Peyer's patch (tissue), 4 donors: ENCODE data around the gene NAA80. TPM values are rescaled to one million over a fixed set of nuclear protein-coding genes. Genes with fewer than 3 reads are reported as not detected.

Experiments
- DNase-seq, 3 donors: peaks; one replicate each; pipeline ENCODE4 v3.0.0-alpha.2; 2017 to 2019
- H3K27ac ChIP-seq, 4 donors: fragments of 200-600 bp; sonication (generic); one replicate each; pipeline ENCODE4 v1.5.1; 2016 to 2019
- H3K27me3 ChIP-seq, 2 donors: fragments of 200-600 bp; sonication (generic); one replicate each; pipeline ENCODE4 v1.5.1; 2019
- H3K36me3 ChIP-seq, 3 donors: fragments of 200-600 bp; sonication (generic); one replicate each; pipeline ENCODE4 v1.5.1; 2016 to 2019
- H3K4me1 ChIP-seq, 4 donors: fragments of 200-600 bp; sonication (generic); one replicate each; pipeline ENCODE4 v1.5.1; 2016 to 2019
- H3K4me3 ChIP-seq, 4 donors: fragments of 200-600 bp; sonication (generic); 1 replicate in 3 of 4; 2 replicates in 1 of 4; pipeline ENCODE4 v1.5.1; 2016 to 2019; ENCODE audit warnings: mild to moderate bottlenecking in 1 of 4
- H3K9me3 ChIP-seq, 4 donors: fragments of 200-600 bp; sonication (generic); one replicate each; pipeline ENCODE4 v1.5.1; 2016 to 2019; ENCODE audit warnings: mild to moderate bottlenecking in 1 of 4
- CTCF ChIP-seq, 6 experiments: fragments of 450-650 bp in 4 of 6; fragments of 200-600 bp in 2 of 6; sonication (generic) in 1 of 6; IDR thresholded peaks; one replicate each; pipeline ENCODE4 v1.5.1; 2017 to 2019; ENCODE audit warnings: antibody characterized with exemption in 6 of 6, mild to moderate bottlenecking in 3 of 6, moderate library complexity in 1 of 6
- POLR2A ChIP-seq, 2 donors: fragments of 450-650 bp; IDR thresholded peaks; one replicate each; pipeline ENCODE4 v1.5.1; 2017; ENCODE audit warnings: antibody characterized with exemption in 2 of 2, mild to moderate bottlenecking in 2 of 2, moderate library complexity in 2 of 2
- total RNA-seq, 4 donors: library from RNA; depleted of rRNA; stranded (reverse); fragments of >200 nt; gene quantifications; one replicate each; pipeline ENCODE4 v1.1.0, GENCODE V29; 2016

Gene NAA80
- total RNA-seq, 4 donors from 2014 or later, result 3.2 to 14.0 (median 12.4) TPM

- no peak overlapping the region for H3K4me3 ChIP-seq
- H3K27ac ChIP-seq, result no peak overlapping the region
- TF ChIP-seq POLR2A (IDR thresholded peaks at IDR 0.05) (no peak), CTCF (IDR thresholded peaks at IDR 0.05) (no peak)
- no peaks in the 10 kb centered on the region for H3K9me3 ChIP-seq
- H3K27me3 ChIP-seq, result no peaks in the 10 kb centered on the region
- peak in 1 of 3 donors; percentile 44 for DNase-seq
- H3K36me3 ChIP-seq, result peaks cover 0 to 10% (median 0%) of the 10 kb centered on the region in 3 donors
- peaks cover 3 to 34% (median 16%) of the 10 kb centered on the region in 4 donors for H3K4me1 ChIP-seq
These were observed 4.5 kb downstream of the NAA80 start for GRCh38 chr3:50294492-50295403.

- Histone ChIP-seq H3K4me3 (no peak overlapping the region), H3K27me3 (no peaks in the 10 kb centered on the region), H3K36me3 (peaks cover 0 to 16% (median 0%) of the 10 kb centered on the region in 3 donors), H3K9me3 (no peaks in the 10 kb centered on the region), H3K4me1 (peaks cover 3 to 34% (median 16%) of the 10 kb centered on the region in 4 donors), H3K27ac (no peak overlapping the region)
- TF ChIP-seq CTCF (IDR thresholded peaks at IDR 0.05), result no peak
- TF ChIP-seq POLR2A (IDR thresholded peaks at IDR 0.05), result no peak
- DNase-seq, result no peak
These were observed 5.1 kb downstream of the NAA80 start for GRCh38 chr3:50294089-50294488.

GRCh38 chr3:50293079-50293801 lies 6.0 kb downstream of the NAA80 start:
- Histone ChIP-seq H3K27ac (peak overlapping the region; percentile 77 to 85 (median 80)), H3K9me3 (no peaks in the 10 kb centered on the region), H3K27me3 (no peaks in the 10 kb centered on the region), H3K4me1 (peaks cover 0 to 27% (median 12%) of the 10 kb centered on the region in 4 donors), H3K4me3 (peak overlapping the region in 2 of 4 donors; percentile 93 to 97), H3K36me3 (peaks cover 0 to 25% (median 0%) of the 10 kb centered on the region in 3 donors)
- DNase-seq, result peak in 1 of 3 donors; percentile 49
- TF ChIP-seq CTCF (IDR thresholded peaks at IDR 0.05) (no peak), POLR2A (IDR thresholded peaks at IDR 0.05) (no peak)

- peak; percentile 96 to 99 (median 97) for DNase-seq
- Histone ChIP-seq H3K4me3 (peak within 1 kb of the TSS; percentile 85 to 99 (median 95)), H3K27me3 (no peaks in the 10 kb centered on the region), H3K27ac (peak within 1 kb of the TSS; percentile 79 to 89 (median 83)), H3K36me3 (peaks cover 0 to 33% (median 0%) of the 10 kb centered on the region in 3 donors), H3K9me3 (no peaks in the 10 kb centered on the region), H3K4me1 (peaks cover 0 to 18% (median 9%) of the 10 kb centered on the region in 4 donors)
- TF ChIP-seq POLR2A (IDR thresholded peaks at IDR 0.05), result peak; percentile 49 to 59
- TF ChIP-seq CTCF (IDR thresholded peaks at IDR 0.05), result no peak
These were observed 6.8 kb downstream of the NAA80 start, which contains the start of gene IFRD2 for GRCh38 chr3:50292159-50293078. Gene IFRD2, minus strand, starts transcription at chr3:50292429. Its CDS starts 155 bp downstream, at chr3:50292274.
